Activated CD8-positive, alpha-beta memory T cell treated with anti-CD3 and anti-CD28 coated beads for 4 hours (primary cell): ENCODE measurements around the gene CDH23.

Experiments used
- DNase-seq, 2 donors: peaks; one replicate each; pipeline ENCODE4 v3.0.0-alpha.2; 2020; ENCODE audit warnings: low read depth in 2 of 2

The CDH23 gene

DNA sequence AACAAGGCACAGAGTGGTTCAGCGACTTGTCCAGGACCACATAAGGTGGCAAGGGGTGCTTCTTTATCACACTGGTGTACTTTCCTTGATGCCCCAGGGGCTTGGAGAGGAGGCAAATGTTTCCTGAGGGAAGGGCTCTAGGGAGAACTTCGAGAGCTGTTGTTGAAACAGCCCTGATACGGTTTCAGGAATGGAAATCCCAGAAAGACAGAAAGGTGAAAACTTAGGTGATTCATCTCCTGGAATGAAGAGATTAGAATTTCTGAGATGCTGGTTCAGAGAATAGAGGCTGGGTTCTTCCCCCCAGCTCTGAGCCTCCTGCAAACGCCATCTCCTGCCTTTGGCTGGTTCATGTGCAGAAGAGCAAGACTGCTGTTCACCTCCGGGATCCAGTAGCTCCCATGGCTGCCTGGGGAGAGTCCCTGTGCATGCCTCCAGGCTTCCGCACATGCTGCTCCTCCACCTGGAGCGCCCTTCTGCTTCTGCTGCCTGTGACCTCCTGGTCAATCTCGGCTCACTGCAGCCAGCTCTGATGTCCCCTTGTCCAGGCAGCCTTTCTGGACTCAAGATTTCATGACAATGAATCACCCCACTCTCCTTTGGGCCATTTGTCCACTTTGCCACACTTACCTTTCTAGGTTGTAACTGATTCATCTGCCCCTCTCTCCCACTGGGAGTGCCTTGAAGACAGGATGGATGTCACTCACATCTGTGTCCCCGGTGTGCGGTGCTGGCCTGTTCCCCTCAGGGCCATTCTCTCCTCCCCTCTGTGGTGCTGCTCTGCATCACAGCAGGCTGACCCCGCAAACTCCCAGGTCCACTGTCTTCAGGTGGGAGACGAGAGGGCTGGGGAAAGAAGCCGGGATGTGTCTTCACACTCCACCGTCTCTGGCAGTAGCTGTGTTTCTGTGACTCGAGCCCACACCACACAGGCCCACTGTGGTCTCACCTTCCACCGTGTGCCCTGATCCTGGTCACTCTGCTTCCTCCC, 3.6 kb upstream of the CDH23 start:
- DNase-seq = no peak

DNA sequence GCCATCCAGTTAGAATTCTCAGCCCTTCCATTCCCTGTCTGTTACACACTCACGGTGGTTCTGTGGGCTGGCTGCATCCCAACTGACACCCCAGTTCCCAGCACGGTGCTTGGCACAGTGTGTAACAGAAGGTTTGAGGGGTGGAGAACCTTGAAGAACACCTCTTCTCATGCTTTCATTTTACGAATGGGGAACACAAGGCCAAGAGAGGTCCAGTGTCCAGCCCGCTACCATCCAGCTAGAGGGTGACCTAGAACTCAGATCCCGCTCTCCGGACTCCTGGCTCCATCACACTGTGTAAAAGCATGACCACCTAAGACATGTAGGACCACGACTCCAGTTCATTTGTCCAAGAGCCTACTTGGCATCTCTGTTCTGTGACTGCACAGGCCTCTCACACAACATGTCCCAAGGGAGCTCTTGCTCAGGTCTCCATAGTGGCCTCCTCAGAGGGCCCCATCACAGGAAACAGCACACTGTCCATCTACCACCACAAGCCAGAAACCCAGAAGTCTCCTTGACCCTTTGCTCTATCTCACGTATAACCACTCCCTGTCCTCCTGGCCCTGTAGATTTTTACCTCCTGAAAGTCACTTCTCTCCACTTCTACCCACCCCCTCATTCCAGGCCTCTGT, 2.8 kb upstream of the CDH23 start:
- DNase-seq = no peak

DNA sequence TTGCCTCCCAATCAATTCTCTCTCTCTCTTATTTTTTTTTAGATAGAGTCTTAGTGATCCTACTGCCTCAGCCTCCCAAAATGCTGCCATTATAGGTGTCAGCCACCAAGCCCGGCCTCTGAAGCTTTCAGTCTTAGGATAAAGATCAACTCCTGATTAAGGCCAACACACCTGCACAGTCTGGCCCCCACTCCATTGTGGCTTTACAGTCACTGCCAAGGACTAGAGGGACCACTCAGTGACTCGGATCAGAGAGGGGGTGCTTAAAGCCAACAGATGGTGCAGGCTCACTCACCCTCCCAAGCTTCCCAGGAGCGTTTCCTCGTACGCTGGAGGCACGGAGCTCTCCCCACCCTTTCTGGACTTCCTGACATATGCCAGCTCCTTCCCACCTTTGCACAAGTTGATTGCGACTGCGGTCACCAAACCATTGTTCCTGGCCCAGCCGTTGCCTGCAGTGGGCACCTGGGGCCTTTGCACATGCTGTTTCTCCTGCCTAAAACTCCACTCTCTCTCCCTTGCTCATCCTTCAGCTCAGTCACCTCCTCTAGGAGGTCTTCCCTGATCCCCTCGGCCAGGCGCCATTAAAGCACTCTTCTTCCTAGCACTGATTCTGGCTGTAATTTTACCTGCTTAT, 1.7 kb upstream of the CDH23 start:
- DNase-seq = no peak

DNA sequence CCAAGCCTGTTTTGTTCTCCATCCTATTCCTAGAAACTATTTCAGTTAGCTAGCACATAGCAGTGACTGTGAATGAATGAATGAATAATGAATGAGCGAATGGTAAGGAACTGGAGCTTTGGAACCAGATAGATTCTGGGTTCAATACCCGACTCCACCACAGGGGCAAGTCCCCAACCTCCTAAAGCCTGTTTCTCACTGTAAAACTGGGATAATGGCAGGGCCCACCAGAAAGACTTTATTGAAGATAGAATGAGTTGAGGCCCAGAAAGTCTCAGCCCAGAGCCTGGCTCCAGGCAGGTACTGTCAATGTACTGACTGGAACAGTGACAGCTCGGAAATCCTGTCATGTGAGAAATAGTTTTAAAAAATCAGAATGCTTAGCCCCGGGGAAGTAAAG, 1.1 kb upstream of the CDH23 start:
- no peak for DNase-seq

DNA sequence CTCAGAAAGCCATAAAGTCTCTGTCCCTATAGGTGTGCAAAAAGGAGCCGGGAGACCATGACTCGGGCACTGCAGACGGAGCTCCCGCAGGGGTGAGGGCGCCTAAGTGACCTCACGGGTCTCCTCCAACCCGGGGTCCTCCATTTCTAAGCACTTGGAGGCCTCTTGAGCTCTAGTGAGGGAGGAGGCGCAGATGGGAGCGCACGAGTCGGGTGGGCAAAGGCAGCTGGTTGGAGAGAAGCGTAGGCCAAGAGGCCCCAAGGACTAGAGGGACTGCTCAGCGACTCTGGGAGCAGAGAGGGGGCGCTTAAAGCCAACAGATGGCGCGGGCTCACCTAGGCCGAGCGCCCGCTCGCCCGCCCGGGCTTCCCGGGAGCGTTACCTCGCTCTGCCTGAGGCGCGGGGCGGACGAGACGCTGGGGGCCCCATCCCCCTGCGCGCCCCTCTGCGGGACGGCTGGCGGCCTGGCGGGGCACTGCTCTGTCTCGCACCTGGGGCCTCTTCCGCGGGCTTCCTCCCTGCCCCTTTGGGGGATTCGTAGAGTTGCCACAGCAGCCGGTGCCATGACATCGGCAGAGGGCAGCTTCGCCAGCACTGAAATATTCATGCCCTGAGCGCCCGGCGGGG, 523 bp upstream of the CDH23 start:
- no peak for DNase-seq

DNA sequence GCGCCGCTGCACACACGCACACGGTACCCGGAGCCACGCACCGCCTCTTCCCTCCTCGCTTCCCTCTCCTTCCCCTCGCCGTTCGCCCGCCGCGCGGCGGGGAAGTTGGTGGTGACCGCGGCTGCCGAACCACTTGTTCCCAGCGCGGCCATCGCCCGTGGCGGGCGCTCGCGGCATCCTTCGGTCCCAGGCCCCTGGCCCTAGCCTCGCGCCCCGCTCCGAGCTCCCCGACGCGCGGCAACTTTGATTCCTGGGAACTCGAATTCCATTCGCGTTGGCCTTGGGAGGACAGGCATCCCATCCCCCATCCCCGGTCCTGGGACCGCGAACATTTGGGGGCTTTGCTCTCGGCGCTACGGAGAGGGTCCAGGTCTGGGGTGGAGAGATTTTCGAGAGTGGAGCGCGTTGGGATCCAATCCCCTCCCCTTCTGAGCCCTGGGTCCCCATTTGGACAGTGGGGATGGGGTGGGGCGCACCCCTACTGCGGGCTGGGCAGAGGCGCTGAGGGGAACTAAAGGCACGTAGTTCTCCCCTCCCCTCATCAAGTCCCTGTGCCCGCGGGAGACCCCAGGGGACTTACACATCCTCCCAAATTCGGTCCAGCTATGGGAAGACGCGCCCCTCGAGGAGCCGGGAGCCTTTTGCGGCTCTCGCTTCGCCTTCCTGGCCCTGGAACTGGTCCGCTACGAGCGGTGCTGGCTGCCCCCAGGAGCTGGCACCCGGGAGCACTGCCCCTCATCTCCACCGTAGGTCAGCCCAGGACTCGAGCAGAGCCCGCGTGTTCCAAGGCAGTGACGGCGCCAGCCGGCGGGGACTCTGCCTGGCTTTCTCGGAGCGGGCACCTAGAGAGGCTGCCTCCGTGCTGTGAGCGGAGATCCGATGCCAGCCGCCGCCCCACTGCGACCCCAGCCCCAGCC, 834 bp downstream of the CDH23 start:
- DNase-seq = no peak

DNA sequence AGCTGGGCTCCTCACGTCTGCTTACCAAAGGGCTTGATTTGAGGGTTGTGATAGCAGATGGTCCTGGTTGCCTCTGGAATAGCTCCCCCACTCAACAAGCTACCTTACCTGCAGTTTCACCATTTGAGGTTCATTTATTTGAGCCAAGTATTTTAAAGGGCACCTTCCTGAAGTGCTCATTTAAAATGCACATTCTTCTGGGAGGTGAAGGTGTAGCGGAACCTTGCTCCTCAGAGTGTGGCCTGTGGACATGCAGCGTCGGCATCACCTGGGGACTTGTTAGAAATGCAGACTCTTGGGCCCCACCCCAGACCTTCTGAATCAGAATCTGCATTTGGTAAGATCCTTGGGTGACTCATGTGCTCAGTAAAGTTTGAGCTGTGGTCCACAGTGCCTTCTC, 2.3 kb downstream of the CDH23 start:
- no peak for DNase-seq

DNA sequence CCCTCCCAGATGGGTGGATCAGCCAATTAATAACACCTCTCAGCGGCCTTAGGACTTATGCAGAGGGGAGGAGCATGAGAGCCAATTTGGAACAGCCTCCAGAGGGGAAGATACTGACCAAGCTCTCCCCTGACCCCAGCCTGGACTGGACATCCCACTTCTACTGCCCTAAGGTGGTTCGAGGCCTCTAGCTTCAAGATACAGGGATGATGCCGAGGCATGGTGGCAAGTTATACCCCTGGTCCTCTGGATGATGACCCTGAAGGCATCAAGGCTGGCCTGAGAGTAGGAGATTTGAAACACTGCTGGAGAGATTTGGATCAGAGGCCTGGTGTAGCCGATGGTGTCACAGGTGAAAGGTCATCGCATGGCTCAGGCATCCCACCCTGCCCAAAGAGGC, 3.2 kb downstream of the CDH23 start:
- DNase-seq = no peak

DNA sequence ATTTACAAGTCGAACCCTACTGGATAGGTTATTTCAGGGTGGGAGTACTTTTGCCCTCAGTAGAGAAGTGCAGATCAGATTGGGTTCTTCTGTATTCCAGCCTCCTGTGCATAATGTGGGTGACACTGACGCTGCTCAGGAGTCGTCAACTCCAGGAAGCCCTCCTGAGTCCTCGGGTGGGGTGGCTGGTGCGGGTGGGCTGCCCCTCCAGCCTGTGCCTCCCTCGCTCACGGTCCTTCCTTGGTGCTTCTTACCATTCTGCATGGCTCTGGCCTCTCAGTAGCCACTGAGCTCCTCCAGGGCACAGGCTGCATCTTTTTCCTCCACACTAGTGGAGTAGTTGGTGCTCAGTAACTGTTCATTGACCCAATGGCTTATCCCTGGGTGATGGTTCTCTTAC, 4.3 kb downstream of the CDH23 start:
- DNase-seq = no peak

DNA sequence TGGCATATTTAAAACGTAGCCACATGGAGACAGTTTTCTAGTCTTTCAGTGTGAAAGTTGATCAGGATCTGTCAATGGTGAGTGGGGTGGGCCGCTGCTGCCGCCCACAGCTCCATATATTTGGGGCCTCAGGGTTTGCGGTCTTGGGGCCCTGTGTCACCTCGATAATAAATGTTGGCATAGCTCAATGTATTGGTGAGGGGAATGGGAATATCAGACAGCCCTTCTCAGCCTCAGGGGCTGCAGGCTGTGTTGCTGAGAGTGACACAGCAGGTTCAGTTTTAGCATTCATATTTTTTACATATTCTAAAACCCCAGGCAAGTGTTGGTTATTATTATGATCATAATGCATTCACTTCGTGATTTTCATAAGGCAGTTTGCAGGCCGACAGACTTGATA, 5.3 kb downstream of the CDH23 start:
- DNase-seq = no peak

DNA sequence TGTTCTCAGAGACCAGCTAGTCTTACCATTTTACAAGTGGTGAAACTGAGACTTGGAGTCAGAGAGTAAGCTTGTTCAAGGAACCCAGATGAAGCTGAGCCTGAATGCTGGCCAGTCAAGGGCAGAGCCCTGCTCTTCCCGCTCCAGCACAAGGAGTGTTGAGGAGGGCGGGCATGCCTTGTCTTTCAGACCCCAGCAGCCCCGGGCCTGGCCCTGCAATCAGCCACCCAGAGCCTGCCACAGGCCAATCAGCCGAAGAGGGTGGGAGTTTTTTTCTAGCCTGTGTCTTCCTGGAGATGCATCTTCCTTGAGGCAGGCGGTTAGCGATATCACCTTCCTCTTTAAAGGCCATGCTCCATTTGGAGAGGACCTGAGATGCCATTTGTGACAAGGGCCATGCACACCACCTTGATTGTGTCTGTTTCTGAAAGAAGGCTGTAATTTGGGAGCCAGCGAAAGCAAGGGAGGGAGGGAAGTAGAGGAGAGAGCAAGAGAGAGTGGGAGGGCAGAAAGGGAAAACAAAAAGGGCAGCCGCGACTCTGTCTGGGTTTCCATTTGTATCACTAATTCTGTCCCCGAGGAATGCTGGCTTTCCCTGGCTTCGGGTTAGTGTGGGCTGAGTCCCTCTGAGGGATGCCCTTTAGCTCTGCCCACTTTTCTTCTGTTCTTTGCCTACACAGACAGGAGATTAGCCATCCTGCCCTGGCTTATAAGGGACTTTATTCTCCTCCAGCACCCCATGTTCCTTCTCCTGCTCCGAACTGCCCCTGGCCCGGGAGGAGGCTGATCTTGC, 8.0 kb downstream of the CDH23 start:
- DNase-seq = no peak

DNA sequence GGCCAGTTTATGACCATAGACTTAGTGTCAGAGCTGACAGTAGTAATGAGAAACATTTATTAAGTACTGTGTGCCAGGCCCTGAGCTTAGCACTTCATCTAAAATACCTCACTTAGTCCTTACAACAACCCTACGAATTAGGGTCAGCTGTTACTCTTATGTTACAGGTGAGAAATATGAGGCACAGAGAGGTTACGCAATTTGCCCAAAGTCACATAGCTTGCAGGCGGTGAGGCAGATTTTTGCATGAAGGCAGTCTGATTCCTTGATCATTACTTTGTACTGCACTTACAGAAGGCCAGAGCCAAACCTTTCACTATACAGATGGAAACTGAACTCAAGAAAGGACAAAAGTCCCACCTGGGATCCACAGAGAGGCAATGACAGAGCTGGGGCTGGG, 10.2 kb downstream of the CDH23 start:
- DNase-seq = no peak

DNA sequence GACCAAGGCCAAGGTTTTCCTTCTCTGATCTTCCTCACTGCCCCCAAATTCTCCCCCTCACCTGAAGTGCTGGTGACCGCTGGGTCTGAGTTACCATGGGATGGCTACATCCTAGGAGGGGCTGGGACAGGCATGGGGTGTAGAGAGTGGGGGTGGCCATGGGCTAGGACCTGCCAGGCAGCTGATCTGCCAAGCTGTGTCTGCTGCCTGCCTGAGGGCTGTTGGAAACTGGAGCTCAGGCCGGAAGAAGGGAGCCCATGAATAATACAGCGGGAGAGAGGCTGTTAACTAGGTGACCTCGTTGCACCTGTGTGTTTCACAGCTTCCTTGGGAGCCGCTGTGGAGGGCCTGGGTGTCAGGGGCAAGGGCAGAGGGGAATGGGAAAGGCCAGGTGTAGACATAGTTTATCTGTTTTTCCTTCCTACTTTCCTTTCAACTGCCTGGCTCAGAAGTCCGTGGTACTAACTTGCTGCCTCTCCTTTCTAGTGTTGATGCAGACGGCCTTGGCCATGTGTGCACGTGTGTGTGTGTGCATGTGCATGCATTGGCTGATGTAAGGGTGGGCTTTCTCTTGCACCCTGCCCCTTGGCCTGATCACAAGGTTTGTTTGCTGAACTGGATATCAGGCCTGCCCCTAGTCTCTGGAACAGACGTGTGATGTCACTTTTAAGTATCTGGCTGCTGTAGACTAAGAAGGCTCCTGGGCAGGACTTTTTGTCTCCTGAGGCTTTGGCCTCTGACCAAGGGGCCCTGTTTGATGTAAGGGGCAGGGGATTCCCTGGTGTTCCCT, 11.9 kb downstream of the CDH23 start:
- no peak for DNase-seq

DNA sequence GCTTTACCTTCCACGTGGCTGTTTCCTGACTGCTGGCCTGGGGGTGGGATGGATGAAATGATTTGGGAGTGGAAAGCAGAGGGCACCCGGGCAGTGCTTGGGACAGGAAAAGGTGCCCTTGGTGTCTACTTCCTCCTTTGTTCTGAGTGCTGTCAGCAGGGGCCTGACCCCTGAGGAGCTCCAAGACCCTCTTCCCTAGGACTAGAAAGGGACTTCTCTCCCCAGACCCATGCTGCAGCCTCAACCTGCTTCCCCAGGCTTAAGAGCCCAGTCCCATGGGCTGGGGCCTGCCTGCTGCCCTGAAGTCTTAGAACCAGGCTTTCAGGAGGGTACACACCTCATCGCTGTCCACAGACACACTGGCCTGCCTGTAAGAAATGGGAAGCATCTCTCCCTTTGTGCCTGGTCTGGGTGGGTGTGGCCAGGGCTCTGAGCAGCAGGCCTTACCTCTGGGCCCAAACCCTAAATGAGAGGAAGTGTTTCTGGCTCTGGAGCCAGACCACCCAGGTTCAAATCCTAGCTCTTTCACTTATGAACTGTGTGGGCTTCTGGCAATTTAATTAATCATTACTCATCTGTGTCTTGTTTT, 12.9 kb downstream of the CDH23 start:
- DNase-seq = no peak

DNA sequence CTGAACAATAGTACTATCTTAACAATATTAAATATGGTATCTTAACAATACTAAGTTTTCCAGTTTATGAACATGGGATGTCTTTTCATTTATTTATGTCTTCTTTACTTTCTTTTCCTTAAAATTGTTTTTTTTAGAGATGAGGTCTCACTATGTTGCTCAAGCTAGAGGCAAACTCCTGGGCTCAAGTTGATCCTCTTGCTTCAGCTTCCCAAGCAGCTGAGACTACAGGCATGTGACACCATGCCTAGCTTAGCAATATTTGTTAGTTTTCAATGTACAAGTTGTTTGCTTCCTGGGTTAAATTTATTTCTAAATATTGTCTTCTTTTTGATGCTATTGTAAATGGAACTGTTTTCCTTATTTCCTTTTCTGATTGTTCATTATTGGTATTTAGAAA, 16.9 kb downstream of the CDH23 start:
- no peak for DNase-seq

DNA sequence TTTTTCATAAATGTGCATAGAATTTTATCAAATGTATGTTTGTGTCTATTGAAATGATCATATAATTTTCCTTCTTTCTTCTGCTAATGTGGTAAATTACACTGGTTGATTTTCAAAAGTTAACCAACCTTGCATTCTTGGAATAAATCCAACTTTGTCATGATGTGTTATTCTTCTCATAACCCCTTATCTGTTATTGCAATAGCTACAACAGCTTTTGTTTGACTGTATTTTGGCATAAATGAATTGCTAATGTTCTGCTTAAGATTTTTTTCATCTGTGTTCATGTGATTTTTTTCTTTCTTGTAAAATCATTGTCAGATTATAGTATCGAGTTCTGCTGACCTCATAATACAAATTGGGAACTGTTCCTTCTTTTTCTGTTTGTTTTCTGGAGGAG, 17.6 kb downstream of the CDH23 start:
- DNase-seq = no peak

DNA sequence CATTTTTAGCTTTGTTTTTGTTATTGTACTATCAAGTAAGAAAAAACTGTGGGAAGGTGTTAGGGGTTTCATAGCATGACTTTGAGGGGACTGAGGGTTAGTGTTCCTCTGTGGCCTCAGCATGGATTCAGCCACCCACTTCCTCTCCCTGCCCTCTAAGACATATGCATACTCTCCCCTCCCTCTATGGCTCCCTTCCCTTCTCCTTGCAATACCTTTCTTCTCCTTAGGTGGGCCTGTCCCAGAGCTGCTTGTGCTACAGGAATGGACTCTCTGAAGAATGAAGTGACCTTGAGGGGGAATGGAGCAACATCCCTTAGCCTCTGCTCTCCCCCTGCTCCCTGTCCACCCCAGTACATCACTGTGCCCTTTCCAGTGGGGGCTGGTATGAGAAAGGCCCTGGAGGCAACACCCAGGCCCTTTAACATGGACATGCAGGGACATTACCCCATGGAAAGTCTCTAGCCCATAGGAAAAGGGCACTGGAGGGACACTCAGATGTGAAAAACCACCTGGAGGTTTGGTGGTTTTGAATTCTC, 22.4 kb downstream of the CDH23 start:
- DNase-seq = no peak

DNA sequence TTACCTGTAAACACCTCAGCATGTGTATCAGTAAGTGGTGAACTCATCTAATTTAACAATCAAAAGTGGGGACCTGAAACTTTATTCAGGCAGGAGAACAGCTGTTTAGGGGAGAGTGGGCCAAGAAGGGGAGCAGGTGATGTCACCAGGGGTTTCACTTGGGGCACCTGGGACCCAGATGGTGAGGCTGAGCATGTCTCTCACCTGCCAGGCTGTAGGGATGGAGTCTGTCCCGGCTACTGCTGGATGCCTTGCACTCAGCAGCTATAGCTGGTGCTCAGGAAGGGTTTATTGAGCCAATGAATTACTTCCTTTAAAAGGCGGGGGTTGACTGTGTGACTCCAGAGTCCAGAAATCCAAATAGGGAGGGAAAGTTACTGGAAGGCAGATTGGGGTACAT, 23.0 kb downstream of the CDH23 start:
- no peak for DNase-seq

DNA sequence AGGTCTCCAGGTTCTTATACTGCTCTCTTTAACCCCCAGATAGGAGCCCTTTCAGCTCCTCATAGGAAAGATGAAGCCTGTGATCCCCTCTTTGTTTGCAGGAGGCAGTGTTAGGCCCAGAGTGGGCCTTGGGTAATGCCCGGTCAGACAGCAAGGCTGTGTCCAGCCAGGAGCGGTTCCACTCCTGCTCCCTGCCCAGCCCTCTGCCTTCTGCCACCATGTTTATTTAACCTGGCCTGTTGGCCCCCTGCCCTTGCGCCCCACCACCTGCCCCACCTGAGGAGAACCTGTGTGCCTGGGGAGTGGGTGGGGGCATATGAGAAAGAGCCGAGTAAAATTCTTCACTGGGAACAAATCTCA, 24.3 kb downstream of the CDH23 start:
- no peak for DNase-seq
